Smooth muscle cell of the coronary artery (primary cell): Measurements from ENCODE around the gene UTRN. TPM values are rescaled to one million over a fixed set of nuclear protein-coding genes. Genes with fewer than 3 reads are reported as not detected.

ENCODE experiments used
- total RNA-seq: library from RNA; depleted of rRNA; stranded (reverse); fragments of >200 nt; gene quantifications from 2 replicates; pipeline ENCODE4 v1.2.3, GENCODE V29; 2014; ENCODE audit warnings: low replicate concordance

UTRN gene
- total RNA-seq = 84.7 and 115 TPM in 2 replicates

DNA sequence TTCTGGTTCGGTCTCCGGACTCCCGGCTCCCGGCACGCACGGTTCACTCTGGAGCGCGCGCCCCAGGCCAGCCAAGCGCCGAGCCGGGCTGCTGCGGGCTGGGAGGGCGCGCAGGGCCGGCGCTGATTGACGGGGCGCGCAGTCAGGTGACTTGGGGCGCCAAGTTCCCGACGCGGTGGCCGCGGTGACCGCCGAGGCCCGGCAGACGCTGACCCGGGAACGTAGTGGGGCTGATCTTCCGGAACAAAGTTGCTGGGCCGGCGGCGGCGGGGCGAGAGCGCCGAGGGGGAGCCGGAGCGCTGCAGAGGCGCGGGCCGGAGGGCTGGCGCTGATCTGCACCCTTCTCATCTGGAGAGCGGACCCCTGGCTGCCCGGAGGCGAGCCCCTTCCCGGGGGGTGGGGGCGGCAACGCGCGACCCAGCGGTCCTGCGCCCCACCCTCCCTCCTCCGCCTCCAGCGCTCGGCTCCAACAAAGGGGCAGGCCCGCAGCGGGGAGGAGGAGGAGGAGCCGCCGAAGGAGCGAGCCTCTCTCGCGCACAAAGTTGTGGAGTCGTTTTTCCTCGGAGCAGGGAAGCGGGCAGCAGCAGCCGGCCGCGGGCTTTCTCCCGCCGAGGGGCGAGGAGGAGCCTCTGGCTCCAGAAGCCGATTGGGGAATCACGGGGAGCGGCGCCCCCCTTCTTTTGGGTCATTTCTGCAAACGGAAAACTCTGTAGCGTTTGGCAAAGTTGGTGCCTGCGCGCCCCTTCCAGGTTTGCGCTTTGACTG lies at the start of gene UTRN:
UTRN (plus strand) TSS at position 553 of the 765 bp plus-strand sequence. CDS start 6,494 bp downstream, outside the sequence.

Other genes starting within 250 kb of the UTRN start
- 152 and 185 TPM in 2 replicates for gene SF3B5, start 189.8 kb upstream of the UTRN start, total RNA-seq
- gene STX11, start 134.8 kb upstream of the UTRN start, total RNA-seq = 0.35 and 1.7 TPM in 2 replicates